Endothelial cell of umbilical vein (primary cell): ENCODE results near the gene SNRNP27. TPM values are rescaled to one million over a fixed set of nuclear protein-coding genes. Genes with fewer than 3 reads are reported as not detected.

Experiments used
- BruUV-seq: library from RNA; stranded (reverse); fragments of 400-500 nt; replicated peaks from 2 replicates; lab custom pipeline; 2021; lab: Mats Ljungman, UMichigan
- CTCF ChIA-PET: fragments of 300-600, 350-600 bp; sonication (Branson Sonifier 250); formaldehyde crosslinking; loops from one replicate; lab custom pipeline; 2021; ENCODE audit warnings: antibody characterized with exemption, inconsistent platforms; lab: Charles Lee
- POLR2A ChIA-PET: fragments of 300-600, 350-600 bp; sonication (Branson Sonifier 250); formaldehyde crosslinking; loops from one replicate; lab custom pipeline; 2021; ENCODE audit warnings: antibody characterized with exemption, inconsistent platforms; lab: Charles Lee
- DNase-seq: peaks from one replicate; pipeline ENCODE4 v3.0.0-alpha.2; 2011; ENCODE audit warnings: low read depth, low spot score
- FAIRE-seq: peaks from 2 replicates; lab custom pipeline; 2011; peaks lifted over from hg19 to GRCh38; lab: Jason Lieb, UNC
- H2AFZ ChIP-seq: 2 replicates; pipeline ENCODE4 v1.6.0; 2012; ENCODE audit warnings: low read depth, low read length, control low read depth, inconsistent platforms
- H3K27ac ChIP-seq: 2 replicates; pipeline ENCODE4 v1.5.1; 2011; ENCODE audit warnings: low read depth, mild to moderate bottlenecking, control low read depth, low read length, moderate library complexity; ENCODE audit not compliant: insufficient read depth
- H3K27me3 ChIP-seq, 2 experiments: 2 replicates each; pipeline versions ENCODE4 v1.6.0 to v1.6.1; 2011; ENCODE audit warnings: low read length in 2 of 2, mixed read lengths in 1 of 2; ENCODE audit not compliant: control insufficient read depth in 2 of 2, insufficient read depth in 2 of 2
- H3K36me3 ChIP-seq, 2 experiments: 2 replicates in 1 of 2; 3 replicates in 1 of 2; pipeline ENCODE4 v1.5.1; 2011; ENCODE audit warnings: low read length in 2 of 2, mild to moderate bottlenecking in 1 of 2, moderate library complexity in 1 of 2; ENCODE audit not compliant: control insufficient read depth in 2 of 2, insufficient read depth in 2 of 2; ENCODE audit errors: extremely low read depth in 1 of 2
- H3K4me1 ChIP-seq: 3 replicates; pipeline ENCODE4 v1.5.1; 2011; ENCODE audit warnings: mild to moderate bottlenecking, low read length; ENCODE audit not compliant: control insufficient read depth, insufficient read depth; ENCODE audit errors: extremely low read depth
- H3K4me2 ChIP-seq: 2 replicates; pipeline ENCODE4 v1.6.1; 2011; ENCODE audit warnings: low read length, control low read depth, mixed read lengths; ENCODE audit not compliant: insufficient read depth
- H3K4me3 ChIP-seq, 3 experiments: fragments of 200-600 bp in 1 of 3; sonication (generic), shearing (Covaris generic) in 1 of 3; replicated peaks in 1 of 3; 2 replicates each; pipeline ENCODE4 v1.5.1; 2011 to 2016; ENCODE audit warnings: control low read depth in 3 of 3, low read length in 3 of 3, mild to moderate bottlenecking in 2 of 3, inconsistent platforms in 1 of 3, low read depth in 1 of 3, moderate library complexity in 1 of 3; ENCODE audit not compliant: insufficient read depth in 1 of 3
- H3K79me2 ChIP-seq: 2 replicates; pipeline ENCODE4 v1.6.0; 2012; ENCODE audit warnings: low read length, inconsistent platforms; ENCODE audit not compliant: control insufficient read depth, insufficient read depth
- H3K9ac ChIP-seq: replicated peaks from 2 replicates; pipeline ENCODE3; 2011; ENCODE audit warnings: low read length, control low read depth; ENCODE audit not compliant: insufficient read depth; ENCODE audit errors: extremely low read depth
- H3K9me1 ChIP-seq: replicated peaks from 3 replicates; pipeline ENCODE4 v1.6.0; 2011; ENCODE audit warnings: mild to moderate bottlenecking, low read length; ENCODE audit not compliant: control insufficient read depth, insufficient read depth; ENCODE audit errors: extremely low read depth
- H3K9me3 ChIP-seq: replicated peaks from 2 replicates; pipeline ENCODE4 v1.5.1; 2012; ENCODE audit warnings: low read length, inconsistent platforms; ENCODE audit not compliant: control insufficient read depth, insufficient read depth
- H4K20me1 ChIP-seq: replicated peaks from 2 replicates; pipeline ENCODE3; 2011; ENCODE audit warnings: mild to moderate bottlenecking, low read length; ENCODE audit not compliant: control insufficient read depth, insufficient read depth; ENCODE audit errors: extremely low read depth
- CTCF ChIP-seq, 2 donors: IDR thresholded peaks; 1 replicate in 1 of 2; 2 replicates in 1 of 2; pipeline ENCODE4 v1.5.1; 2011; ENCODE audit warnings: low read length in 2 of 2, mild to moderate bottlenecking in 2 of 2, moderate library complexity in 2 of 2, control low read depth in 1 of 2, inconsistent platforms in 1 of 2, low read depth in 1 of 2; ENCODE audit not compliant: insufficient read depth in 1 of 2; ENCODE audit errors: extremely low read depth in 1 of 2
- EZH2 ChIP-seq: IDR thresholded peaks from 2 replicates; pipeline ENCODE4 v1.6.1; 2012; ENCODE audit warnings: borderline replicate concordance, low read depth, mild to moderate bottlenecking, moderate library complexity, low read length, inconsistent platforms; ENCODE audit not compliant: severe bottlenecking
- FOS ChIP-seq: IDR thresholded peaks from 2 replicates; pipeline ENCODE4 v1.6.1; 2011; ENCODE audit warnings: mild to moderate bottlenecking, low read length, moderate library complexity, borderline replicate concordance; ENCODE audit not compliant: insufficient read depth
- GATA2 ChIP-seq: IDR thresholded peaks from 2 replicates; pipeline ENCODE4 v1.7.0; 2011; ENCODE audit warnings: low read depth, mild to moderate bottlenecking, moderate library complexity, mixed read lengths, low read length; ENCODE audit not compliant: insufficient read length, insufficient read depth
- JUN ChIP-seq: IDR thresholded peaks from 2 replicates; pipeline ENCODE4 v1.6.1; 2011; ENCODE audit warnings: borderline replicate concordance, low read depth; ENCODE audit not compliant: insufficient read length, insufficient read depth
- MAX ChIP-seq: IDR thresholded peaks from 2 replicates; pipeline ENCODE4 v1.6.1; 2011; ENCODE audit not compliant: insufficient read depth, insufficient read length
- MYC ChIP-seq: IDR thresholded peaks from one replicate; pipeline ENCODE4 v1.6.1; 2011; ENCODE audit warnings: mild to moderate bottlenecking, low read depth, low read length
- POLR2A ChIP-seq: IDR thresholded peaks from 2 replicates; pipeline ENCODE4 v1.6.1; 2012; ENCODE audit warnings: low read depth, mild to moderate bottlenecking, control low read depth, low read length
- POLR2AphosphoS5 ChIP-seq: IDR thresholded peaks from 2 replicates; pipeline ENCODE4 v1.6.1; 2012; ENCODE audit warnings: low read depth, mild to moderate bottlenecking, control low read depth, low read length, moderate library complexity; ENCODE audit not compliant: insufficient read depth
- dilution Hi-C: fragments of 300-500 bp; cut with MboI; formaldehyde crosslinking; loops from one replicate; pipeline ENCODE4 v1.15.0; 2019; ENCODE audit warnings: low sequenced_read_pairs; ENCODE audit not compliant: extremely low pct_ligation_motif_present
- intact Hi-C: fragments of 100-400 bp; cut with micrococcal nuclease; formaldehyde crosslinking; loops from one replicate; pipeline ENCODE4 v1.10.0; 2022
- polyA plus RNA-seq, 4 experiments: library from polyadenylated mRNA; depleted of rRNA in 3 of 4; stranded (reverse) in 3 of 4; unstranded in 1 of 4; fragments of >200 nt; gene quantifications; 2 replicates each; pipeline versions ENCODE4 v1.2.1 to v1.2.3, GENCODE V29; 2011 to 2012; ENCODE audit warnings: missing spikeins in 1 of 4
- total RNA-seq: library from RNA; stranded (reverse); gene quantifications from 2 replicates; pipeline ENCODE4 v1.2.3, GENCODE V29; 2021

Gene SNRNP27
- total and polyA plus RNA-seq, 2 donors (not counting 3 experiments of a cell fraction or from before 2014, with no cell fraction given), result 12.7 to 50.6 TPM

GRCh38 chr2:69916106-69916505 lies 22.4 kb downstream of the SNRNP27 start:
- dilution Hi-C loops, result no loop called here
- TSS peak; percentile 18 for BruUV-seq
- H2AFZ ChIP-seq, result no peak overlapping the region

More at GRCh38 chr2:69916106-69916505, 22.4 kb downstream of the SNRNP27 start:
- Histone ChIP-seq H3K27ac (peak overlapping the region; percentile 72), H4K20me1 (no peaks in the 10 kb centered on the region), H3K4me2 (peak overlapping the region; percentile 90), H3K9me1 (no peaks in the 10 kb centered on the region), H3K4me1 (peaks cover 35% of the 10 kb centered on the region), H3K36me3 (no peaks in the 10 kb centered on the region), H3K4me3 (peak overlapping the region; percentile 28 to 93 (median 63)), H3K27me3 (no peaks in the 10 kb centered on the region), H3K9ac (peak overlapping the region; percentile 89), H3K79me2 (peaks cover 13% of the 10 kb centered on the region), H3K9me3 (no peaks in the 10 kb centered on the region)
- POLR2A ChIA-PET, result no interaction called here
- no peak for FAIRE-seq
- TF ChIP-seq CTCF (IDR thresholded peaks at IDR 0.05; ENCODE audit: extremely low read depth in 1 of 2, insufficient read depth in 1 of 2, low read depth in 1 of 2, low read length in 2 of 2), result no peak
- TF ChIP-seq MAX, result no peak
- no peak for TF ChIP-seq GATA2
- TF ChIP-seq POLR2A, result no peak
- no peak for TF ChIP-seq MYC
- no peak for TF ChIP-seq EZH2
- TF ChIP-seq FOS, result no peak
- TF ChIP-seq JUN, result no peak
- TF ChIP-seq POLR2AphosphoS5, result no peak
- CTCF ChIA-PET, result interaction anchor here (9.2 kb wide), 1 partner anchor 156 kb away, joined by 104 read pairs; no protein-coding TSS in a partner anchor
- DNase-seq, result peak; percentile 35
- intact Hi-C loops, result loop anchor here (10.0 kb wide), 1 partner anchor 329 kb away; the partner anchor contains the start of gene TIA1
